IMR-90 (cell line): ENCODE data around the gene DUSP16. TPM values are rescaled to one million over a fixed set of nuclear protein-coding genes. Genes with fewer than 3 reads are reported as not detected.

Source experiments
- ATAC-seq: fragments of 200-7000 bp; cut with Tn5 transposase; 2 replicates; pipeline ENCODE4 v1.9.1; 2020; ENCODE audit warnings: low read depth, mild to moderate bottlenecking, moderate library complexity
- BruUV-seq: library from RNA; stranded (reverse); fragments of 400-500 nt; replicated peaks from 2 replicates; lab custom pipeline; 2021; lab: Mats Ljungman, UMichigan
- CTCF ChIA-PET: fragments of 300-600 bp; formaldehyde crosslinking; extraction: SDS; loops from one replicate; lab custom pipeline; 2021; ENCODE audit warnings: antibody characterized with exemption; lab: Yijun Ruan, JAX
- POLR2A ChIA-PET: fragments of 300-600 bp; sonication (Branson Sonifier 250); formaldehyde crosslinking; loops from one replicate; lab custom pipeline; 2022; ENCODE audit warnings: antibody characterized with exemption; ENCODE audit not compliant: unreplicated experiment; lab: Charles Lee
- DNase-seq: peaks from one replicate; pipeline ENCODE4 v3.0.0; 2013
- H2AFZ ChIP-seq: replicated peaks from 2 replicates; pipeline ENCODE3; 2013; ENCODE audit warnings: low read length, mild to moderate bottlenecking; ENCODE audit not compliant: poor library complexity
- H2AK5ac ChIP-seq: 2 replicates; pipeline ENCODE4 v1.6.1; 2013; ENCODE audit warnings: low read depth, low read length, inconsistent platforms
- H2AK9ac ChIP-seq: replicated peaks from 2 replicates; pipeline ENCODE3; 2013; ENCODE audit warnings: mild to moderate bottlenecking, low read depth, low read length, moderate library complexity; ENCODE audit not compliant: poor library complexity
- H2BK120ac ChIP-seq: 2 replicates; pipeline ENCODE4 v1.6.1; 2013; ENCODE audit warnings: low read depth, low read length, inconsistent platforms
- H2BK15ac ChIP-seq: 3 replicates; pipeline ENCODE4 v1.6.1; 2013; ENCODE audit warnings: low read depth, low read length, inconsistent platforms
- H2BK20ac ChIP-seq: 2 replicates; pipeline ENCODE4 v1.6.1; 2013; ENCODE audit warnings: low read depth, mild to moderate bottlenecking, inconsistent platforms, low read length, moderate library complexity
- H2BK5ac ChIP-seq: 2 replicates; pipeline ENCODE4 v1.6.1; 2013; ENCODE audit warnings: mild to moderate bottlenecking, low read depth, low read length, inconsistent platforms; ENCODE audit not compliant: poor library complexity, severe bottlenecking
- H3K14ac ChIP-seq: replicated peaks from 2 replicates; pipeline ENCODE4 v1.6.1; 2013; ENCODE audit warnings: low read depth, low read length, inconsistent platforms
- H3K18ac ChIP-seq: 2 replicates; pipeline ENCODE4 v1.6.1; 2013; ENCODE audit warnings: low read depth, low read length, control low read depth
- H3K23ac ChIP-seq: 2 replicates; pipeline ENCODE4 v1.6.1; 2013; ENCODE audit warnings: low read depth, low read length, inconsistent platforms
- H3K27ac ChIP-seq: 2 replicates; pipeline ENCODE4 v1.5.1; 2013; ENCODE audit warnings: mild to moderate bottlenecking, control low read depth, low read length; ENCODE audit not compliant: insufficient read depth
- H3K27me3 ChIP-seq: 2 replicates; pipeline ENCODE4 v1.6.1; 2013; ENCODE audit warnings: low read length; ENCODE audit not compliant: control insufficient read depth, insufficient read depth
- H3K36me3 ChIP-seq: 2 replicates; pipeline ENCODE4 v1.6.1; 2013; ENCODE audit warnings: low read length, mixed read lengths; ENCODE audit not compliant: control insufficient read depth, insufficient read depth
- H3K4ac ChIP-seq: 2 replicates; pipeline ENCODE4 v1.6.1; 2013; ENCODE audit warnings: low read depth, low read length, inconsistent platforms
- H3K4me1 ChIP-seq: 2 replicates; pipeline ENCODE4 v1.6.1; 2013; ENCODE audit warnings: low read length, mixed read lengths; ENCODE audit not compliant: control insufficient read depth, insufficient read depth
- H3K4me2 ChIP-seq: 2 replicates; pipeline ENCODE4 v1.6.1; 2013; ENCODE audit warnings: low read depth, mild to moderate bottlenecking, control low read depth, low read length, moderate library complexity
- H3K4me3 ChIP-seq: 2 replicates; pipeline ENCODE4 v1.5.1; 2013; ENCODE audit warnings: low read depth, mild to moderate bottlenecking, control low read depth, low read length, moderate library complexity; ENCODE audit not compliant: insufficient read depth
- H3K56ac ChIP-seq: 2 replicates; pipeline ENCODE4 v1.6.1; 2013; ENCODE audit warnings: low read length, inconsistent platforms; ENCODE audit not compliant: insufficient read depth; ENCODE audit errors: extremely low read depth
- H3K79me1 ChIP-seq, 2 experiments: 2 replicates each; pipeline ENCODE4 v1.6.1; 2013; ENCODE audit warnings: low read length in 2 of 2, inconsistent platforms in 1 of 2, low read depth in 1 of 2
- H3K9ac ChIP-seq: 2 replicates; pipeline ENCODE4 v1.6.1; 2013; ENCODE audit warnings: low read depth, low read length, control low read depth
- H3K9me1 ChIP-seq: 2 replicates; pipeline ENCODE4 v1.6.1; 2013; ENCODE audit warnings: low read length, inconsistent platforms; ENCODE audit not compliant: insufficient read depth
- H3K9me3 ChIP-seq: 2 replicates; pipeline ENCODE4 v1.6.1; 2013; ENCODE audit warnings: low read length; ENCODE audit not compliant: control insufficient read depth, insufficient read depth
- H4K20me1 ChIP-seq: 2 replicates; pipeline ENCODE4 v1.6.1; 2013; ENCODE audit warnings: low read length, inconsistent platforms; ENCODE audit not compliant: insufficient read depth
- H4K5ac ChIP-seq: 2 replicates; pipeline ENCODE4 v1.6.1; 2013; ENCODE audit warnings: mild to moderate bottlenecking, low read depth, low read length, control low read depth
- H4K8ac ChIP-seq, 2 experiments: 2 replicates each; pipeline ENCODE4 v1.6.1; 2013; ENCODE audit warnings: low read depth in 2 of 2, low read length in 2 of 2, control low read depth in 1 of 2, inconsistent platforms in 1 of 2
- H4K91ac ChIP-seq: 2 replicates; pipeline ENCODE4 v1.6.1; 2013; ENCODE audit warnings: low read depth, low read length, inconsistent platforms; ENCODE audit not compliant: insufficient read depth
- BHLHE40 ChIP-seq: fragments of 150-350 bp; IDR thresholded peaks from 2 replicates; pipeline ENCODE4 v1.6.1; 2016; ENCODE audit warnings: mild to moderate bottlenecking, low read depth, low read length
- CEBPB ChIP-seq: IDR thresholded peaks from 2 replicates; pipeline ENCODE4 v1.6.1; 2012; ENCODE audit warnings: low read depth, low read length, improper control_type of control experiment
- CHD1 ChIP-seq: IDR thresholded peaks from 2 replicates; pipeline ENCODE4 v1.6.1; 2012; ENCODE audit warnings: low read depth, low read length, improper control_type of control experiment
- CTCF ChIP-seq: conservative IDR thresholded peaks from 2 replicates; pipeline ENCODE4 v1.5.1; 2012; ENCODE audit warnings: mild to moderate bottlenecking, low read depth, low read length, improper control_type of control experiment
- FOS ChIP-seq: fragments of 150-350 bp; IDR thresholded peaks from 2 replicates; pipeline ENCODE4 v1.6.1; 2016; ENCODE audit warnings: low read depth, low read length
- MAFK ChIP-seq: IDR thresholded peaks from 2 replicates; pipeline ENCODE4 v1.6.1; 2012; ENCODE audit warnings: low read depth, low read length, improper control_type of control experiment
- MAZ ChIP-seq: IDR thresholded peaks from 2 replicates; pipeline ENCODE4 v1.6.1; 2012; ENCODE audit warnings: low read depth, mild to moderate bottlenecking, low read length, improper control_type of control experiment, moderate library complexity, borderline replicate concordance
- MXI1 ChIP-seq: IDR thresholded peaks from 2 replicates; pipeline ENCODE4 v1.6.1; 2012; ENCODE audit warnings: low read depth, mild to moderate bottlenecking, low read length, moderate library complexity, borderline replicate concordance
- NFE2L2 ChIP-seq: fragments of 150-350 bp; IDR thresholded peaks from 2 replicates; pipeline ENCODE4 v1.6.1; 2016; ENCODE audit warnings: low read depth, mild to moderate bottlenecking, low read length
- POLR2A ChIP-seq: IDR thresholded peaks from 2 replicates; pipeline ENCODE4 v1.6.1; 2012; ENCODE audit warnings: mild to moderate bottlenecking, low read depth, low read length
- RAD21 ChIP-seq: IDR thresholded peaks from 2 replicates; pipeline ENCODE4 v1.6.1; 2012; ENCODE audit warnings: low read length, improper control_type of control experiment
- RCOR1 ChIP-seq: IDR thresholded peaks from 2 replicates; pipeline ENCODE4 v1.6.1; 2012; ENCODE audit warnings: mild to moderate bottlenecking, low read length, improper control_type of control experiment; ENCODE audit not compliant: insufficient replicate concordance
- RFX5 ChIP-seq: IDR thresholded peaks from 2 replicates; pipeline ENCODE4 v1.8.0; 2012; ENCODE audit warnings: low read depth, mild to moderate bottlenecking, low read length, moderate library complexity
- SMC3 ChIP-seq: fragments of 150-350 bp; IDR thresholded peaks from 2 replicates; pipeline ENCODE4 v1.6.1; 2016; ENCODE audit warnings: low read depth, mild to moderate bottlenecking, antibody characterized with exemption, low read length, moderate library complexity
- WGBS, 2 experiments: methylation state at CpG; one replicate each; pipeline versions ENCODE4 v1.1.5 to v1.1.7; 2013; ENCODE audit warnings: missing lambda C conversion rate in 2 of 2; ENCODE audit not compliant: insufficient read length in 1 of 2; ENCODE audit errors: extremely low coverage in 2 of 2; 5-methylcytosine and 5-hydroxymethylcytosine counted together
- dilution Hi-C: fragments of 300-500 bp; cut with HindIII; formaldehyde crosslinking; loops from one replicate; pipeline ENCODE4 v1.14.3; 2018; ENCODE audit warnings: low sequenced_read_pairs; ENCODE audit not compliant: unreplicated experiment
- in situ Hi-C: fragments of 300-500 bp; cut with MboI; formaldehyde crosslinking; loops from 3 replicates; pipeline ENCODE4 v1.14.3; 2019; ENCODE audit warnings: low sequenced_read_pairs, inconsistent platforms, mixed read lengths
- intact Hi-C: fragments of 100-400 bp; cut with micrococcal nuclease; formaldehyde crosslinking; loops from 2 replicates; pipeline ENCODE4 v1.10.0; 2022
- polyA plus RNA-seq, 3 experiments: library from polyadenylated mRNA; depleted of rRNA; stranded (reverse); fragments of >200 nt; gene quantifications; 2 replicates each; pipeline ENCODE4 v1.2.3, GENCODE V29; 2012; ENCODE audit warnings: low replicate concordance in 1 of 3
- total RNA-seq: library from RNA; depleted of rRNA; stranded (reverse); fragments of >200 nt; gene quantifications from 2 replicates; pipeline ENCODE4 v1.2.3, GENCODE V29; 2012
- TF ChIP-seq, protein P1 (sequence below): fragments of 150-350 bp; IDR thresholded peaks from 2 replicates; pipeline ENCODE4 v1.6.1; 2016; ENCODE audit warnings: low read depth, mild to moderate bottlenecking, low read length, moderate library complexity, borderline replicate concordance
- TF ChIP-seq, protein P2 (sequence below): fragments of 150-350 bp; IDR thresholded peaks from 2 replicates; pipeline ENCODE4 v1.6.1; 2017; ENCODE audit warnings: mild to moderate bottlenecking, antibody characterized with exemption, low read length, low read depth

The DUSP16 gene
- total and polyA plus RNA-seq, 2 of the 4 experiments (the other 2 are of a cell fraction) = 4.7 to 10.0 TPM

GRCh38 chr12:12604740-12605139, 42.1 kb upstream of the DUSP16 start:
- Histone ChIP-seq H3K4ac (no peak overlapping the region), H3K4me1 (peaks cover 2% of the 10 kb centered on the region; the same call in 1 of the 2 replicates), H3K36me3 (no peaks in the 10 kb centered on the region), H2AFZ (no peak overlapping the region), H4K8ac (no peak overlapping the region), H3K14ac (no peak overlapping the region), H3K4me2 (no peak overlapping the region), H2AK5ac (no peak overlapping the region), H3K9ac (no peak overlapping the region), H2BK15ac (no peak overlapping the region), H3K9me1 (no peaks in the 10 kb centered on the region), H3K9me3 (no peaks in the 10 kb centered on the region), H4K5ac (no peak overlapping the region), H2BK5ac (no peak overlapping the region), H3K18ac (no peak overlapping the region), H4K20me1 (no peaks in the 10 kb centered on the region), H3K27me3 (no peaks in the 10 kb centered on the region), H3K27ac (no peak overlapping the region), H3K4me3 (no peak overlapping the region), H2BK20ac (no peak overlapping the region), H2AK9ac (no peak overlapping the region), H2BK120ac (no peak overlapping the region), H3K79me1 (no peaks in the 10 kb centered on the region), H3K56ac (no peak overlapping the region), H3K23ac (no peak overlapping the region), H4K91ac (no peak overlapping the region)
- ChIA-PET POLR2A (no interaction called here), CTCF (no interaction called here)
- WGBS, 2 experiments = 93% methylated on average over 3 of the region's 5 CpGs; no CpG with 5 or more reads in 1 of the 2 experiments
- ATAC-seq = no peak
- in situ Hi-C loops = no loop called here
- intact Hi-C loops = no loop called here
- dilution Hi-C loops = no loop called here
- BruUV-seq = no TSS peak
- no peak for TF ChIP-seq MAFK
- TF ChIP-seq RFX5 = no peak
- TF ChIP-seq, protein P1, sequence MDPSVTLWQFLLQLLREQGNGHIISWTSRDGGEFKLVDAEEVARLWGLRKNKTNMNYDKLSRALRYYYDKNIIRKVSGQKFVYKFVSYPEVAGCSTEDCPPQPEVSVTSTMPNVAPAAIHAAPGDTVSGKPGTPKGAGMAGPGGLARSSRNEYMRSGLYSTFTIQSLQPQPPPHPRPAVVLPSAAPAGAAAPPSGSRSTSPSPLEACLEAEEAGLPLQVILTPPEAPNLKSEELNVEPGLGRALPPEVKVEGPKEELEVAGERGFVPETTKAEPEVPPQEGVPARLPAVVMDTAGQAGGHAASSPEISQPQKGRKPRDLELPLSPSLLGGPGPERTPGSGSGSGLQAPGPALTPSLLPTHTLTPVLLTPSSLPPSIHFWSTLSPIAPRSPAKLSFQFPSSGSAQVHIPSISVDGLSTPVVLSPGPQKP = no peak
- no peak for TF ChIP-seq RCOR1
- TF ChIP-seq NFE2L2 = no peak
- no peak for TF ChIP-seq POLR2A
- TF ChIP-seq MAZ = no peak
- no peak for TF ChIP-seq CTCF
- TF ChIP-seq CHD1 = no peak
- TF ChIP-seq MXI1 = no peak
- TF ChIP-seq SMC3 = no peak
- TF ChIP-seq BHLHE40 = no peak
- TF ChIP-seq, protein P2, sequence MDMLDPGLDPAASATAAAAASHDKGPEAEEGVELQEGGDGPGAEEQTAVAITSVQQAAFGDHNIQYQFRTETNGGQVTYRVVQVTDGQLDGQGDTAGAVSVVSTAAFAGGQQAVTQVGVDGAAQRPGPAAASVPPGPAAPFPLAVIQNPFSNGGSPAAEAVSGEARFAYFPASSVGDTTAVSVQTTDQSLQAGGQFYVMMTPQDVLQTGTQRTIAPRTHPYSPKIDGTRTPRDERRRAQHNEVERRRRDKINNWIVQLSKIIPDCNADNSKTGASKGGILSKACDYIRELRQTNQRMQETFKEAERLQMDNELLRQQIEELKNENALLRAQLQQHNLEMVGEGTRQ = no peak
- TF ChIP-seq CEBPB = no peak
- TF ChIP-seq FOS = no peak
- no peak for TF ChIP-seq RAD21
- DNase-seq = no peak
